Measurements from ENCODE around the gene AHDC1. TPM values are rescaled to one million over a fixed set of nuclear protein-coding genes. Genes with fewer than 3 reads are reported as not detected.
A peak's percentile ranks its signal among the peaks of the same experiment; 100 is the strongest.
"Not testable (repeated sequence)": the region's sequence is repeated elsewhere in the genome, so short reads cannot be mapped to it uniquely, and the experiment has no call there.

Gene AHDC1
- total RNA-seq, 1 donor from 2014 or later = 6.7 TPM

GRCh38 chr1:27634177-27634984, 30.4 kb upstream of the AHDC1 start:
- DNase-seq (ENCODE audit: low read depth in 2 of 2) = peak; percentile 31 to 60

GRCh38 chr1:27633640-27634176, 29.8 kb upstream of the AHDC1 start:
- no peak for DNase-seq (ENCODE audit: low read depth in 2 of 2)

GRCh38 chr1:27633298-27633610, 29.3 kb upstream of the AHDC1 start:
- no peak for DNase-seq (ENCODE audit: low read depth in 2 of 2)

- no peak for DNase-seq (ENCODE audit: low read depth in 2 of 2)
Measured at GRCh38 chr1:27632387-27633297, 28.7 kb upstream of the AHDC1 start.

- DNase-seq (ENCODE audit: low read depth in 2 of 2) = peak; percentile 39 to 67
Measured at GRCh38 chr1:27630859-27631491, 27.0 kb upstream of the AHDC1 start.

GRCh38 chr1:27628712-27629111, 24.8 kb upstream of the AHDC1 start:
- DNase-seq (ENCODE audit: low read depth in 2 of 2) = no peak

GRCh38 chr1:27627733-27628132, 23.8 kb upstream of the AHDC1 start:
- not testable (repeated sequence) for DNase-seq (ENCODE audit: low read depth in 2 of 2)

- DNase-seq (ENCODE audit: low read depth in 2 of 2) = no peak
Measured at GRCh38 chr1:27627061-27627460, 23.1 kb upstream of the AHDC1 start.

GRCh38 chr1:27626031-27626935, 22.3 kb upstream of the AHDC1 start:
- DNase-seq (ENCODE audit: low read depth in 2 of 2) = no peak

GRCh38 chr1:27624467-27625178, 20.7 kb upstream of the AHDC1 start:
- DNase-seq (ENCODE audit: low read depth in 2 of 2) = peak in 1 of 2 donors; percentile 28

- DNase-seq (ENCODE audit: low read depth in 2 of 2) = no peak
Measured at GRCh38 chr1:27623327-27624212, 19.6 kb upstream of the AHDC1 start.

- no peak for DNase-seq (ENCODE audit: low read depth in 2 of 2)
Measured at GRCh38 chr1:27622828-27623227, 18.9 kb upstream of the AHDC1 start.

GRCh38 chr1:27621051-27621920, 17.3 kb upstream of the AHDC1 start:
- DNase-seq (ENCODE audit: low read depth in 2 of 2) = peak; percentile 61 to 71

- DNase-seq (ENCODE audit: low read depth in 2 of 2) = not testable (repeated sequence)
Measured at GRCh38 chr1:27619782-27620438, 16.0 kb upstream of the AHDC1 start.

GRCh38 chr1:27618341-27619082, 14.6 kb upstream of the AHDC1 start:
- no peak for DNase-seq (ENCODE audit: low read depth in 2 of 2)

- DNase-seq (ENCODE audit: low read depth in 2 of 2) = no peak
Measured at GRCh38 chr1:27617420-27617819, 13.5 kb upstream of the AHDC1 start.

- no peak for DNase-seq (ENCODE audit: low read depth in 2 of 2)
Measured at GRCh38 chr1:27616441-27616840, 12.5 kb upstream of the AHDC1 start.
